HCT116 (cell line): ENCODE data around the gene TPRG1L. TPM values are rescaled to one million over a fixed set of nuclear protein-coding genes. Genes with fewer than 3 reads are reported as not detected.

ENCODE experiments used
- ATAC-seq: fragments of 200-7000 bp; cut with Tn5 transposase; 2 replicates; pipeline ENCODE4 v1.9.1; 2020; ENCODE audit warnings: mild to moderate bottlenecking, moderate library complexity
- BruUV-seq: library from RNA; stranded (reverse); fragments of 400-500 nt; replicated peaks from 2 replicates; lab custom pipeline; 2021; lab: Mats Ljungman, UMichigan
- CTCF ChIA-PET: fragments of 300-600 bp; sonication (Branson Sonifier 250); formaldehyde crosslinking; loops from one replicate; lab custom pipeline; 2021; ENCODE audit warnings: antibody characterized with exemption; lab: Charles Lee
- POLR2A ChIA-PET: fragments of 300-600, 350-600 bp; sonication (Branson Sonifier 250); formaldehyde crosslinking; loops from one replicate; lab custom pipeline; 2021; ENCODE audit warnings: antibody characterized with exemption; lab: Charles Lee
- RAD21 ChIA-PET, 2 experiments: fragments of 300-600 bp; sonication (Branson Sonifier 250); formaldehyde crosslinking; loops; one replicate each; lab custom pipeline; 2023; ENCODE audit warnings: low total read pairs in 2 of 2; ENCODE audit not compliant: uncharacterized antibody in 2 of 2, unreplicated experiment in 2 of 2, low non-redundant PET in 1 of 2; lab: Charles Lee
- DNase-seq: peaks from one replicate; pipeline ENCODE4 v3.0.0-alpha.2; 2010; ENCODE audit warnings: low read depth, low spot score
- H2AFZ ChIP-seq: fragments of 200-600 bp; shearing (Covaris generic), sonication (generic); 2 replicates; pipeline ENCODE4 v1.6.1; 2017; ENCODE audit warnings: low read depth, mixed run types, mixed read lengths, antibody characterized with exemption, low read length; ENCODE audit not compliant: poor library complexity, severe bottlenecking
- H3K27ac ChIP-seq: 2 replicates; pipeline ENCODE4 v1.5.1; 2012; ENCODE audit warnings: low read depth, low read length
- H3K27me3 ChIP-seq: fragments of 200-600 bp; sonication (generic); 2 replicates; pipeline ENCODE4 v1.6.1; 2016; ENCODE audit warnings: mixed run types, low read length, mixed read lengths; ENCODE audit not compliant: insufficient read depth
- H3K36me3 ChIP-seq, 2 experiments: fragments of 200-500 bp in 1 of 2; fragments of 200-600 bp in 1 of 2; sonication (Bioruptor generic) in 1 of 2; sonication (generic) in 1 of 2; 2 replicates each; pipeline versions ENCODE4 v1.5.1 to v1.6.1; 2014 to 2016; ENCODE audit warnings: low read length in 2 of 2, inconsistent platforms in 1 of 2, mixed read lengths in 1 of 2, mixed run types in 1 of 2; ENCODE audit not compliant: insufficient read depth in 2 of 2, control insufficient read depth in 1 of 2
- H3K4me1 ChIP-seq, 2 experiments: fragments of 200-600 bp in 1 of 2; sonication (generic) in 1 of 2; 2 replicates each; pipeline versions ENCODE4 v1.5.1 to v1.6.1; 2012 to 2017; ENCODE audit warnings: low read length in 2 of 2, inconsistent platforms in 1 of 2, mild to moderate bottlenecking in 1 of 2, mixed read lengths in 1 of 2, mixed run types in 1 of 2, moderate library complexity in 1 of 2; ENCODE audit not compliant: insufficient read depth in 2 of 2, control insufficient read depth in 1 of 2
- H3K4me2 ChIP-seq: fragments of 200-600 bp; sonication (generic); 2 replicates; pipeline ENCODE4 v1.6.1; 2017; ENCODE audit warnings: mixed run types, low read length, mixed read lengths
- H3K4me3 ChIP-seq, 2 experiments: fragments of 200-600 bp in 1 of 2; sonication (generic) in 1 of 2; replicated peaks in 1 of 2; 2 replicates each; pipeline ENCODE4 v1.5.1; 2011 to 2016; ENCODE audit warnings: low read length in 2 of 2, control low read depth in 1 of 2, low read depth in 1 of 2, mild to moderate bottlenecking in 1 of 2, mixed read lengths in 1 of 2, mixed run types in 1 of 2
- H3K79me2 ChIP-seq: fragments of 200-600 bp; sonication (generic); 2 replicates; pipeline ENCODE4 v1.6.1; 2017; ENCODE audit warnings: mild to moderate bottlenecking, mixed run types, low read length, moderate library complexity, mixed read lengths; ENCODE audit not compliant: insufficient read depth
- H3K9ac ChIP-seq: fragments of 200-600 bp; sonication (generic); 2 replicates; pipeline ENCODE4 v1.6.1; 2016; ENCODE audit warnings: low read length, mixed read lengths
- H3K9me2 ChIP-seq: fragments of 200-600 bp; sonication (generic), shearing (Covaris generic); 2 replicates; pipeline ENCODE4 v1.6.1; 2017; ENCODE audit warnings: mixed run types, mild to moderate bottlenecking, moderate library complexity; ENCODE audit not compliant: insufficient read depth
- H3K9me3 ChIP-seq, 2 experiments: fragments of 200-500 bp in 1 of 2; fragments of 200-600 bp in 1 of 2; sonication (Bioruptor generic) in 1 of 2; sonication (generic) in 1 of 2; 2 replicates each; pipeline ENCODE4 v1.6.1; 2014 to 2017; ENCODE audit warnings: low read length in 2 of 2, mixed read lengths in 2 of 2, inconsistent platforms in 1 of 2, low read depth in 1 of 2, mild to moderate bottlenecking in 1 of 2, mixed run types in 1 of 2, moderate library complexity in 1 of 2; ENCODE audit not compliant: control insufficient read depth in 1 of 2, insufficient read depth in 1 of 2
- H4K20me1 ChIP-seq: fragments of 200-600 bp; sonication (generic), shearing (Covaris generic); 2 replicates; pipeline ENCODE4 v1.6.1; 2017; ENCODE audit warnings: mixed run types, mild to moderate bottlenecking, moderate library complexity; ENCODE audit not compliant: insufficient read depth
- CEBPB ChIP-seq: IDR thresholded peaks from 2 replicates; pipeline ENCODE4 v1.6.1; 2012; ENCODE audit warnings: low read depth
- EGR1 ChIP-seq: IDR thresholded peaks from 2 replicates; pipeline ENCODE4 v1.6.1; 2012; ENCODE audit warnings: low read depth
- ELF1 ChIP-seq: IDR thresholded peaks from 2 replicates; pipeline ENCODE4 v1.6.1; 2012; ENCODE audit warnings: low read depth, borderline replicate concordance
- FOSL1 ChIP-seq: IDR thresholded peaks from 2 replicates; pipeline ENCODE4 v1.6.1; 2012; ENCODE audit warnings: low read depth
- MAX ChIP-seq: IDR thresholded peaks from 2 replicates; pipeline ENCODE4 v1.6.1; 2012
- RAD21 ChIP-seq: IDR thresholded peaks from 2 replicates; pipeline ENCODE4 v1.6.1; 2012; ENCODE audit warnings: low read depth, mild to moderate bottlenecking
- TCF7L2 ChIP-seq: IDR thresholded peaks from 2 replicates; pipeline ENCODE4 v1.7.0; 2011; ENCODE audit warnings: borderline replicate concordance, inconsistent platforms; ENCODE audit not compliant: insufficient read depth, insufficient read length; ENCODE audit errors: extremely low read depth
- ZNF274 ChIP-seq: fragments of 200-500 bp; sonication (Bioruptor generic); IDR thresholded peaks from 2 replicates; pipeline ENCODE4 v1.6.1; 2014; ENCODE audit warnings: mild to moderate bottlenecking, low read depth, low read length, inconsistent platforms
- intact Hi-C: fragments of 100-400 bp; cut with micrococcal nuclease; formaldehyde crosslinking; loops from 2 replicates; pipeline ENCODE4 v1.10.0; 2022
- total RNA-seq: library from RNA; stranded (reverse); gene quantifications from one replicate; pipeline ENCODE4 v1.2.1, GENCODE V29; 2021; ENCODE audit not compliant: unreplicated experiment

TPRG1L gene
- total RNA-seq, 1 experiment from 2014 or later = 25.6 TPM

GRCh38 chr1:3607703-3608065 is 17.1 kb upstream of the TPRG1L start:
- no TSS peak for BruUV-seq
- ChIA-PET CTCF (interaction anchor here (1.3 kb wide), 2 partner anchors 11 to 155 kb away, joined by 5 to 6 read pairs; no protein-coding TSS in a partner anchor), POLR2A (no interaction called here), RAD21 (no interaction called here)
- Histone ChIP-seq H4K20me1 (no peaks in the 10 kb centered on the region), H3K27me3 (no peaks in the 10 kb centered on the region), H3K9ac (no peak overlapping the region), H3K4me1 (peaks cover 13 to 37% of the 10 kb centered on the region in 2 experiments), H3K9me2 (no peaks in the 10 kb centered on the region), H3K4me2 (no peak overlapping the region), H3K9me3 (no peaks in the 10 kb centered on the region), H2AFZ (no peak overlapping the region), H3K27ac (no peak overlapping the region), H3K4me3 (no peak overlapping the region)
- DNase-seq (no peak), ATAC-seq (no peak)
- intact Hi-C loops = loop anchor here (10.0 kb wide), 1 partner anchor 1023 kb away; the partner anchor contains the start of gene PRXL2B
- TF ChIP-seq CEBPB (no peak), TCF7L2 (no peak), ZNF274 (no peak), ELF1 (no peak), EGR1 (no peak), FOSL1 (no peak)
- TF ChIP-seq, all 23 proteins: peak for 0
- H3K36me3 ChIP-seq = no peaks in the 10 kb centered on the region
- no peaks in the 10 kb centered on the region for H3K79me2 ChIP-seq

- POLR2A ChIA-PET = no interaction called here
- no peak for TF ChIP-seq MAX
- no peak for TF ChIP-seq RAD21
- TF ChIP-seq, all 23 proteins: peak for 0
- no TSS peak for BruUV-seq
- H3K27ac ChIP-seq = no peak overlapping the region
- H3K4me1 ChIP-seq = peaks cover 18 to 42% of the 10 kb centered on the region in 2 experiments
- H2AFZ ChIP-seq = no peak overlapping the region
- H3K4me3 ChIP-seq = no peak overlapping the region
- RAD21 ChIA-PET = no interaction called here
- ATAC-seq = no peak
- no peaks in the 10 kb centered on the region for H3K9me3 ChIP-seq
- no peak for DNase-seq
- CTCF ChIA-PET = interaction anchor here (1.3 kb wide), 2 partner anchors 11 to 155 kb away, joined by 5 to 6 read pairs; no protein-coding TSS in a partner anchor
- H3K27me3 ChIP-seq = no peaks in the 10 kb centered on the region
- intact Hi-C loops = loop anchor here (10.0 kb wide), 1 partner anchor 1023 kb away; the partner anchor contains the start of gene PRXL2B
- H3K4me2 ChIP-seq = no peak overlapping the region
- H4K20me1 ChIP-seq = no peaks in the 10 kb centered on the region
- H3K9me2 ChIP-seq = no peaks in the 10 kb centered on the region
- no peaks in the 10 kb centered on the region for H3K79me2 ChIP-seq
- H3K9ac ChIP-seq = no peak overlapping the region
- H3K36me3 ChIP-seq = no peaks in the 10 kb centered on the region
These were observed 16.7 kb upstream of the TPRG1L start for GRCh38 chr1:3608154-3608553.
